Large intestine (tissue), 3 donors: ENCODE results near the gene SLC26A8. TPM values are rescaled to one million over a fixed set of nuclear protein-coding genes. Genes with fewer than 3 reads are reported as not detected.
A peak's percentile ranks its signal among the peaks of the same experiment; 100 is the strongest.
"Not testable (repeated sequence)": the region's sequence is repeated elsewhere in the genome, so short reads cannot be mapped to it uniquely, and the experiment has no call there.

Source experiments
- DNase-seq, 2 donors: peaks; one replicate each; pipeline versions ENCODE4 v3.0.0 to v3.0.0-alpha.2; 2013
- H3K27ac ChIP-seq: one replicate; pipeline ENCODE4 v1.5.1; 2013; ENCODE audit warnings: low read length
- H3K27me3 ChIP-seq: 2 replicates; pipeline ENCODE4 v1.6.1; 2013; ENCODE audit warnings: low read length; ENCODE audit not compliant: control insufficient read depth, insufficient read depth
- H3K36me3 ChIP-seq: 2 replicates; pipeline ENCODE4 v1.6.1; 2013; ENCODE audit warnings: low read length; ENCODE audit not compliant: control insufficient read depth, insufficient read depth
- H3K4me1 ChIP-seq: one replicate; pipeline ENCODE4 v1.6.1; 2013; ENCODE audit warnings: low read length; ENCODE audit not compliant: control insufficient read depth, insufficient read depth
- H3K4me3 ChIP-seq: one replicate; pipeline ENCODE4 v1.5.1; 2013; ENCODE audit warnings: low read length
- H3K9me3 ChIP-seq: one replicate; pipeline ENCODE4 v1.6.1; 2013; ENCODE audit warnings: mild to moderate bottlenecking, low read depth, low read length, moderate library complexity; ENCODE audit not compliant: control insufficient read depth
- WGBS: methylation state at CpG from one replicate; pipeline ENCODE4 v1.1.5; 2013; ENCODE audit warnings: low lambda C conversion rate; ENCODE audit not compliant: insufficient coverage; 5-methylcytosine and 5-hydroxymethylcytosine counted together
- polyA plus RNA-seq: library from polyadenylated mRNA; unstranded; fragments of 120-200 nt; gene quantifications from one replicate; pipeline ENCODE4 v1.2.1, GENCODE V29; 2013

The SLC26A8 gene
- polyA plus RNA-seq, 1 donor = 0.24 TPM

GRCh38 chr6:36020154-36020553, 4.3 kb downstream of the SLC26A8 start:
- H3K4me3 ChIP-seq = no peak overlapping the region
- no peaks in the 10 kb centered on the region for H3K9me3 ChIP-seq
- 0% methylated on average over 1 of the region's 1 CpG for WGBS
- H3K4me1 ChIP-seq = no peaks in the 10 kb centered on the region
- no peak for DNase-seq
- H3K27me3 ChIP-seq = peaks cover 4% of the 10 kb centered on the region
- H3K27ac ChIP-seq = no peak overlapping the region
- H3K36me3 ChIP-seq = no peaks in the 10 kb centered on the region

- H3K4me1 ChIP-seq = no peaks in the 10 kb centered on the region
- no peak overlapping the region for H3K27ac ChIP-seq
- H3K9me3 ChIP-seq = no peaks in the 10 kb centered on the region
- H3K4me3 ChIP-seq = no peak overlapping the region
- no peaks in the 10 kb centered on the region for H3K27me3 ChIP-seq
- WGBS = 100% methylated on average over 2 of the region's 11 CpGs
- no peak for DNase-seq
- H3K36me3 ChIP-seq = no peaks in the 10 kb centered on the region
Observed at GRCh38 chr6:36019167-36019566, 5.3 kb downstream of the SLC26A8 start.

- H3K9me3 ChIP-seq = no peaks in the 10 kb centered on the region
- H3K27ac ChIP-seq = no peak overlapping the region
- WGBS = 100% methylated on average over 2 of the region's 2 CpGs
- no peaks in the 10 kb centered on the region for H3K4me1 ChIP-seq
- H3K4me3 ChIP-seq = no peak overlapping the region
- no peak for DNase-seq
- H3K36me3 ChIP-seq = no peaks in the 10 kb centered on the region
- H3K27me3 ChIP-seq = no peaks in the 10 kb centered on the region
Observed at GRCh38 chr6:36018339-36018738, 6.1 kb downstream of the SLC26A8 start.

GRCh38 chr6:36015666-36016065, 8.8 kb downstream of the SLC26A8 start:
- H3K4me3 ChIP-seq = no peak overlapping the region

DNA sequence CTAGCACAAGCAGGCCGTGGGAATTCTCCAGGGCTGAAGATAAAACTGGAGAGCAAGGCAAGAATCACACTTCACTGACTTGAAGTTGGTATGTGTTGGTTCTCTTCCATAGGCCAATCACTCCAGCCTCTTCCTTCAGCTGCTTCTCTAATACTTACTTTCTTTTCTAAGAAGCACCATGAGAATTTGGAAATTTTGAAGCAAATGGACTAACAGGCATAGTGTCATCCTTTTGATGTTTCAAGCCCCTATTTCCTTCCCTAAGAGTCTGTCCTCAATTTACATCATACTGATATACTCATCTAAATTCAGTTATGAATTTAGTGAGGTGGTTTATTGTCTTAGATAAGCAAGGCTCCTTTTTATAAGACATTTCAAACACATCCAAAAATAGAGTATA, 24.0 kb downstream of the SLC26A8 start:
- H3K9me3 ChIP-seq = no peaks in the 10 kb centered on the region
- no peaks in the 10 kb centered on the region for H3K36me3 ChIP-seq
- no peak overlapping the region for H3K4me3 ChIP-seq
- H3K4me1 ChIP-seq = no peaks in the 10 kb centered on the region
- WGBS = no CpG with 5 or more reads among the region's 1 CpG
- no peaks in the 10 kb centered on the region for H3K27me3 ChIP-seq
- no peak overlapping the region for H3K27ac ChIP-seq
- DNase-seq = no peak

More at GRCh38 chr6:36015666-36016065, 8.8 kb downstream of the SLC26A8 start:
- H3K27me3 ChIP-seq = no peaks in the 10 kb centered on the region
- no peaks in the 10 kb centered on the region for H3K4me1 ChIP-seq
- H3K9me3 ChIP-seq = no peaks in the 10 kb centered on the region
- no peak overlapping the region for H3K27ac ChIP-seq
- no peaks in the 10 kb centered on the region for H3K36me3 ChIP-seq
- no CpG with 5 or more reads among the region's 4 CpGs for WGBS
- DNase-seq = peak in 1 of 2 donors; percentile 55

DNA sequence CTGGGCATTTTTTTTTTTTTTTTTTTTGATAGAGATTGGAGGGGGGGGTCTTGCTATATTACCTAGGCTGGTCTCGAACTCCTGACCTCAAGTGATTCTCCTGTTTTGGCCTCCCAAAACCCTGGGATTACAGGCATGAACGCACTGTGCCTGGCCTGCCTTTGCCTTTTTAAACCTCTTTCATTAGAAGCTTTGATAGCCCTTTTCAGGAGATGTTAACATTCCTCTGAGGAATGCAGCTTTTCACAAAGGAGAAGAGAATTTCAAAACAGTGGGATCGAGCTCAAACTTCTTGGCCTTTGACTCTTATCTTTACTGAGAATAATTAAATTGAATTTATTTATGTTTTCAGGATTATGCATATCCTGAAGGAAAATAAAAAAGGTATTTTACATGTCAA, 31.3 kb downstream of the SLC26A8 start:
- no peaks in the 10 kb centered on the region for H3K27me3 ChIP-seq
- H3K27ac ChIP-seq = no peak overlapping the region
- no peaks in the 10 kb centered on the region for H3K4me1 ChIP-seq
- no peaks in the 10 kb centered on the region for H3K9me3 ChIP-seq
- H3K4me3 ChIP-seq = no peak overlapping the region
- WGBS = no CpG with 5 or more reads among the region's 3 CpGs
- H3K36me3 ChIP-seq = no peaks in the 10 kb centered on the region
- no peak for DNase-seq

- DNase-seq, H3K27me3 ChIP-seq, H3K9me3 ChIP-seq, H3K36me3 ChIP-seq, H3K4me3 ChIP-seq, H3K27ac ChIP-seq, H3K4me1 ChIP-seq: not testable (repeated sequence)
- WGBS = no CpG with 5 or more reads among the region's 9 CpGs
Observed at GRCh38 chr6:35988047-35988446, 36.4 kb downstream of the SLC26A8 start.

GRCh38 chr6:35984701-35985100, 39.7 kb downstream of the SLC26A8 start:
- no peak for DNase-seq
- Histone ChIP-seq H3K4me3 (no peak overlapping the region), H3K36me3 (no peaks in the 10 kb centered on the region), H3K27ac (no peak overlapping the region), H3K9me3 (no peaks in the 10 kb centered on the region), H3K27me3 (no peaks in the 10 kb centered on the region), H3K4me1 (no peaks in the 10 kb centered on the region)
- WGBS = 90% methylated on average over 2 of the region's 4 CpGs

DNA sequence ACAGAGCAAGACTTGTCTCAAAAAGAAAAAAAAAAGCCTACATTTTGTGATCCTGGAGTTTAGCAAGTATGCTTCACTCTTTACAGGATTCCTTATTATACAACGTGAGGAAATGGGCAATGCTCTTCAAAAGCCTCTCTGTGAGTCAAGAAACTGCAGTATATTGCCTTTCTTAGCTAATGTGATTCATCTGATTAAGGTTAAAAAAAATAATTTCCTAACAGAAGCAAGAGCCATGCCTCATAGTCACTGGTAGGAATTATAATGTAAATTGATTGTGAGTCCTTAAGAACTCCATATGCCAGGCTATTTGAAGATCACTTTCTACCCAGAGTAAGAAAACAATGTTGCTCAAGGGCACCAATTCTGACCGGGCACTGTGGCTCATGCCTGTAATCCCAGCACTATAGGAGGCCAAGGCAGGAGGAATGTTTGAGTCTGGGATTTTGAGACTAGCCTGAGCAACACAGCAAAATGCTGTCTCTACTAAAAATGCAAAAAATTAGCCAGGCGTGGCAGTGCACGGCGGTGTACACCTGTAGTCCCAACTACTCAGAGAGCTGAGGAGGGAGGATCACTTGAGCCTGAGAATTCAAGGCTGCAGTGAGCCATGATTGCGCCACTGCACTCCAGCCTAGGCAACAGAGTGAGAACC, 43.3 kb downstream of the SLC26A8 start:
- no CpG with 5 or more reads among the region's 6 CpGs for WGBS
- no peak for DNase-seq
- H3K4me1 ChIP-seq = no peaks in the 10 kb centered on the region

DNA sequence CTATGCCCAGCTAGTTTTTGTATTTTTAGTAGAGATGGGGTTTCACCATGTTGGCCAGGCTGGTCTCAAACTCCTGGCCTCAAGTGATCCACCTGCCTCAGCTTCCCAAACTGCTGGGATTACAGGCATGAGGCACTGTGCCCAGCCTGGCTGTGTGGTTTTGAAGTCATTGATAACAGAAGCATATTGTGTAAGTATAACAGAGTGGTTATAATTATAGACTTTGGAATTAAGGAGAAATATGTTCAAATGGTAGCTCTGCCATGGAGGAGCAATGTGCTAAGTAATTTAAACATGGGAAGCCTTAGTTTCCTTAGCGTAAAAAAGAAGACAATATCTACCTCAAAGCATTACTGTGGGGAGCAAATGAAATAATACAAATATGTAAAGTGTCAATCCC, 44.3 kb downstream of the SLC26A8 start:
- H3K27ac ChIP-seq, H3K4me3 ChIP-seq, H3K27me3 ChIP-seq, H3K4me1 ChIP-seq, DNase-seq, H3K9me3 ChIP-seq, H3K36me3 ChIP-seq: not testable (repeated sequence)
- 100% methylated on average over 1 of the region's 1 CpG for WGBS

More for the DNA sequence above, 43.3 kb downstream of the SLC26A8 start:
- Histone ChIP-seq H3K36me3 (no peaks in the 10 kb centered on the region), H3K9me3 (no peaks in the 10 kb centered on the region), H3K27ac (no peak overlapping the region), H3K4me3 (no peak overlapping the region), H3K27me3 (no peaks in the 10 kb centered on the region)

GRCh38 chr6:35977308-35977707, 47.1 kb downstream of the SLC26A8 start:
- no peak for DNase-seq
- Histone ChIP-seq H3K27ac (no peak overlapping the region), H3K9me3 (no peaks in the 10 kb centered on the region), H3K4me3 (no peak overlapping the region), H3K36me3 (no peaks in the 10 kb centered on the region), H3K27me3 (no peaks in the 10 kb centered on the region), H3K4me1 (peaks cover 10% of the 10 kb centered on the region)
- no CpG with 5 or more reads among the region's 4 CpGs for WGBS
